HCT116 (cell line): ENCODE measurements around the gene GNAS-AS1. TPM values are rescaled to one million over a fixed set of nuclear protein-coding genes. Genes with fewer than 3 reads are reported as not detected.

Experiments used
- ATAC-seq: fragments of 200-7000 bp; cut with Tn5 transposase; 2 replicates; pipeline ENCODE4 v1.9.1; 2020; ENCODE audit warnings: mild to moderate bottlenecking, moderate library complexity
- BruUV-seq: library from RNA; stranded (reverse); fragments of 400-500 nt; replicated peaks from 2 replicates; lab custom pipeline; 2021; lab: Mats Ljungman, UMichigan
- CTCF ChIA-PET: fragments of 300-600 bp; sonication (Branson Sonifier 250); formaldehyde crosslinking; loops from one replicate; lab custom pipeline; 2021; ENCODE audit warnings: antibody characterized with exemption; lab: Charles Lee
- POLR2A ChIA-PET: fragments of 300-600, 350-600 bp; sonication (Branson Sonifier 250); formaldehyde crosslinking; loops from one replicate; lab custom pipeline; 2021; ENCODE audit warnings: antibody characterized with exemption; lab: Charles Lee
- RAD21 ChIA-PET, 2 experiments: fragments of 300-600 bp; sonication (Branson Sonifier 250); formaldehyde crosslinking; loops; one replicate each; lab custom pipeline; 2023; ENCODE audit warnings: low total read pairs in 2 of 2; ENCODE audit not compliant: uncharacterized antibody in 2 of 2, unreplicated experiment in 2 of 2, low non-redundant PET in 1 of 2; lab: Charles Lee
- DNase-seq: peaks from one replicate; pipeline ENCODE4 v3.0.0-alpha.2; 2010; ENCODE audit warnings: low read depth, low spot score
- H2AFZ ChIP-seq: fragments of 200-600 bp; shearing (Covaris generic), sonication (generic); 2 replicates; pipeline ENCODE4 v1.6.1; 2017; ENCODE audit warnings: low read depth, mixed run types, mixed read lengths, antibody characterized with exemption, low read length; ENCODE audit not compliant: poor library complexity, severe bottlenecking
- H3K27ac ChIP-seq: 2 replicates; pipeline ENCODE4 v1.5.1; 2012; ENCODE audit warnings: low read depth, low read length
- H3K27me3 ChIP-seq: fragments of 200-600 bp; sonication (generic); 2 replicates; pipeline ENCODE4 v1.6.1; 2016; ENCODE audit warnings: mixed run types, low read length, mixed read lengths; ENCODE audit not compliant: insufficient read depth
- H3K36me3 ChIP-seq, 2 experiments: fragments of 200-500 bp in 1 of 2; fragments of 200-600 bp in 1 of 2; sonication (Bioruptor generic) in 1 of 2; sonication (generic) in 1 of 2; 2 replicates each; pipeline versions ENCODE4 v1.5.1 to v1.6.1; 2014 to 2016; ENCODE audit warnings: low read length in 2 of 2, inconsistent platforms in 1 of 2, mixed read lengths in 1 of 2, mixed run types in 1 of 2; ENCODE audit not compliant: insufficient read depth in 2 of 2, control insufficient read depth in 1 of 2
- H3K4me1 ChIP-seq, 2 experiments: fragments of 200-600 bp in 1 of 2; sonication (generic) in 1 of 2; 2 replicates each; pipeline versions ENCODE4 v1.5.1 to v1.6.1; 2012 to 2017; ENCODE audit warnings: low read length in 2 of 2, inconsistent platforms in 1 of 2, mild to moderate bottlenecking in 1 of 2, mixed read lengths in 1 of 2, mixed run types in 1 of 2, moderate library complexity in 1 of 2; ENCODE audit not compliant: insufficient read depth in 2 of 2, control insufficient read depth in 1 of 2
- H3K4me2 ChIP-seq: fragments of 200-600 bp; sonication (generic); 2 replicates; pipeline ENCODE4 v1.6.1; 2017; ENCODE audit warnings: mixed run types, low read length, mixed read lengths
- H3K4me3 ChIP-seq, 2 experiments: fragments of 200-600 bp in 1 of 2; sonication (generic) in 1 of 2; replicated peaks in 1 of 2; 2 replicates each; pipeline ENCODE4 v1.5.1; 2011 to 2016; ENCODE audit warnings: low read length in 2 of 2, control low read depth in 1 of 2, low read depth in 1 of 2, mild to moderate bottlenecking in 1 of 2, mixed read lengths in 1 of 2, mixed run types in 1 of 2
- H3K79me2 ChIP-seq: fragments of 200-600 bp; sonication (generic); 2 replicates; pipeline ENCODE4 v1.6.1; 2017; ENCODE audit warnings: mild to moderate bottlenecking, mixed run types, low read length, moderate library complexity, mixed read lengths; ENCODE audit not compliant: insufficient read depth
- H3K9ac ChIP-seq: fragments of 200-600 bp; sonication (generic); 2 replicates; pipeline ENCODE4 v1.6.1; 2016; ENCODE audit warnings: low read length, mixed read lengths
- H3K9me2 ChIP-seq: fragments of 200-600 bp; sonication (generic), shearing (Covaris generic); 2 replicates; pipeline ENCODE4 v1.6.1; 2017; ENCODE audit warnings: mixed run types, mild to moderate bottlenecking, moderate library complexity; ENCODE audit not compliant: insufficient read depth
- H3K9me3 ChIP-seq, 2 experiments: fragments of 200-500 bp in 1 of 2; fragments of 200-600 bp in 1 of 2; sonication (Bioruptor generic) in 1 of 2; sonication (generic) in 1 of 2; 2 replicates each; pipeline ENCODE4 v1.6.1; 2014 to 2017; ENCODE audit warnings: low read length in 2 of 2, mixed read lengths in 2 of 2, inconsistent platforms in 1 of 2, low read depth in 1 of 2, mild to moderate bottlenecking in 1 of 2, mixed run types in 1 of 2, moderate library complexity in 1 of 2; ENCODE audit not compliant: control insufficient read depth in 1 of 2, insufficient read depth in 1 of 2
- H4K20me1 ChIP-seq: fragments of 200-600 bp; sonication (generic), shearing (Covaris generic); 2 replicates; pipeline ENCODE4 v1.6.1; 2017; ENCODE audit warnings: mixed run types, mild to moderate bottlenecking, moderate library complexity; ENCODE audit not compliant: insufficient read depth
- ATF3 ChIP-seq: IDR thresholded peaks from 2 replicates; pipeline ENCODE4 v1.6.1; 2012
- CBX3 ChIP-seq: IDR thresholded peaks from 2 replicates; pipeline ENCODE4 v1.6.1; 2012; ENCODE audit warnings: low read depth
- CEBPB ChIP-seq: IDR thresholded peaks from 2 replicates; pipeline ENCODE4 v1.6.1; 2012; ENCODE audit warnings: low read depth
- ELF1 ChIP-seq: IDR thresholded peaks from 2 replicates; pipeline ENCODE4 v1.6.1; 2012; ENCODE audit warnings: low read depth, borderline replicate concordance
- EZH2 ChIP-seq: fragments of 200-600 bp; sonication (generic); IDR thresholded peaks from 2 replicates; pipeline ENCODE4 v1.6.1; 2017; ENCODE audit warnings: antibody characterized with exemption, mixed run types
- FOSL1 ChIP-seq: IDR thresholded peaks from 2 replicates; pipeline ENCODE4 v1.6.1; 2012; ENCODE audit warnings: low read depth
- MAX ChIP-seq: IDR thresholded peaks from 2 replicates; pipeline ENCODE4 v1.6.1; 2012
- POLR2AphosphoS5 ChIP-seq: IDR thresholded peaks from 2 replicates; pipeline ENCODE4 v1.6.1; 2011; ENCODE audit warnings: mild to moderate bottlenecking, low read depth, low read length, moderate library complexity
- RAD21 ChIP-seq: IDR thresholded peaks from 2 replicates; pipeline ENCODE4 v1.6.1; 2012; ENCODE audit warnings: low read depth, mild to moderate bottlenecking
- SRF ChIP-seq: IDR thresholded peaks from 2 replicates; pipeline ENCODE4 v1.6.1; 2012; ENCODE audit warnings: low read depth
- YY1 ChIP-seq: IDR thresholded peaks from 2 replicates; pipeline ENCODE4 v1.6.1; 2011; ENCODE audit warnings: low read length, low read depth, moderate library complexity, mild to moderate bottlenecking; ENCODE audit not compliant: insufficient replicate concordance; ENCODE audit errors: extremely low read depth
- ZFX ChIP-seq: fragments of 450-650 bp; IDR thresholded peaks from 2 replicates; pipeline ENCODE4 v1.6.1; 2017
- ZNF274 ChIP-seq: fragments of 200-500 bp; sonication (Bioruptor generic); IDR thresholded peaks from 2 replicates; pipeline ENCODE4 v1.6.1; 2014; ENCODE audit warnings: mild to moderate bottlenecking, low read depth, low read length, inconsistent platforms
- intact Hi-C: fragments of 100-400 bp; cut with micrococcal nuclease; formaldehyde crosslinking; loops from 2 replicates; pipeline ENCODE4 v1.10.0; 2022
- total RNA-seq: library from RNA; stranded (reverse); gene quantifications from one replicate; pipeline ENCODE4 v1.2.1, GENCODE V29; 2021; ENCODE audit not compliant: unreplicated experiment
- TF ChIP-seq, protein P1 (sequence below): IDR thresholded peaks from 2 replicates; pipeline ENCODE4 v1.6.1; 2012; ENCODE audit warnings: low read depth
- TF ChIP-seq, protein P2 (sequence below), 3 experiments: fragments of 200-600 bp in 1 of 3; sonication (generic) in 1 of 3; IDR thresholded peaks in 2 of 3; conservative IDR thresholded peaks in 1 of 3; 2 replicates each; pipeline ENCODE4 v1.5.1; 2012 to 2017; ENCODE audit warnings: low read depth in 2 of 3, low read length in 2 of 3, antibody characterized with exemption in 1 of 3, borderline replicate concordance in 1 of 3, control low read depth in 1 of 3, mild to moderate bottlenecking in 1 of 3, mixed read lengths in 1 of 3, mixed run types in 1 of 3, moderate library complexity in 1 of 3; ENCODE audit not compliant: insufficient read depth in 1 of 3

GNAS-AS1 gene
- total RNA-seq, 1 experiment from 2014 or later, result not detected

DNA sequence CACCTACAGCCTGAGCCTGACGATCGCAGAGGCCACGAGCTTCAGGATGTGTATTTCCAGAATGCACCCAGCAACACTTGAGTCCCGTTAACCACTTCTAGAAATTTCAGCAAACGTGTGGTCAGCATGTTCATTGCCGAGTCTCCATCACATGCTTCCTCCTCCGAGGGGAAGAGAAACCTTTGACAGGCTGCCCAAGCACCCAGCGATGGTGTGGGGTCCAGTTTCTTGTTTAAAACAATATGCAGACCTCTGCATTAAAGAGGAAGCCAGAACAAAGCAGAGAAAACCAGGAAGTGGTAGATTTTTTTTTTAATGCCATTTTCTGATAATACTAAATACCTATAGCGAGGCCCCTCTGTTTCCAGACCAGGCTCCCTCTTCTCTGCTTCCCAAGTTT, 71.9 kb downstream of the GNAS-AS1 start:
- DNase-seq (no peak), ATAC-seq (no peak)
- Histone ChIP-seq H3K27me3 (peaks cover 71% of the 10 kb centered on the region), H3K4me3 (no peak overlapping the region), H3K4me2 (no peak overlapping the region), H4K20me1 (no peaks in the 10 kb centered on the region), H3K9me2 (no peaks in the 10 kb centered on the region), H3K9ac (no peak overlapping the region), H3K4me1 (no peaks in the 10 kb centered on the region), H3K36me3 (no peaks in the 10 kb centered on the region), H3K9me3 (no peaks in the 10 kb centered on the region), H3K79me2 (no peaks in the 10 kb centered on the region), H2AFZ (no peak overlapping the region), H3K27ac (no peak overlapping the region)
- intact Hi-C loops, result no loop called here
- BruUV-seq, result no TSS peak
- TF ChIP-seq YY1, result no peak
- no peak for TF ChIP-seq ATF3
- no peak for TF ChIP-seq CEBPB
- no peak for TF ChIP-seq EZH2
- no peak for TF ChIP-seq FOSL1
- ChIA-PET CTCF (no interaction called here), POLR2A (no interaction called here), RAD21 (no interaction called here)

- Histone ChIP-seq H3K4me3 (no peak overlapping the region), H3K27ac (no peak overlapping the region), H3K79me2 (no peaks in the 10 kb centered on the region), H3K9ac (no peak overlapping the region), H3K9me2 (no peaks in the 10 kb centered on the region), H3K9me3 (no peaks in the 10 kb centered on the region), H3K27me3 (peaks cover 60% of the 10 kb centered on the region), H3K4me2 (no peak overlapping the region), H4K20me1 (no peaks in the 10 kb centered on the region), H3K36me3 (no peaks in the 10 kb centered on the region), H3K4me1 (no peaks in the 10 kb centered on the region), H2AFZ (no peak overlapping the region)
- ATAC-seq (no peak), DNase-seq (no peak)
- intact Hi-C loops, result no loop called here
- ChIA-PET RAD21 (no interaction called here), POLR2A (no interaction called here), CTCF (no interaction called here)
- no TSS peak for BruUV-seq
- TF ChIP-seq YY1, result no peak
- no peak for TF ChIP-seq FOSL1
- TF ChIP-seq ATF3, result no peak
- TF ChIP-seq POLR2AphosphoS5, result no peak
- TF ChIP-seq ZFX, result no peak
- no peak for TF ChIP-seq ELF1
- no peak for TF ChIP-seq MAX
- TF ChIP-seq EZH2, result no peak
- no peak for TF ChIP-seq RAD21
- TF ChIP-seq, protein P1, sequence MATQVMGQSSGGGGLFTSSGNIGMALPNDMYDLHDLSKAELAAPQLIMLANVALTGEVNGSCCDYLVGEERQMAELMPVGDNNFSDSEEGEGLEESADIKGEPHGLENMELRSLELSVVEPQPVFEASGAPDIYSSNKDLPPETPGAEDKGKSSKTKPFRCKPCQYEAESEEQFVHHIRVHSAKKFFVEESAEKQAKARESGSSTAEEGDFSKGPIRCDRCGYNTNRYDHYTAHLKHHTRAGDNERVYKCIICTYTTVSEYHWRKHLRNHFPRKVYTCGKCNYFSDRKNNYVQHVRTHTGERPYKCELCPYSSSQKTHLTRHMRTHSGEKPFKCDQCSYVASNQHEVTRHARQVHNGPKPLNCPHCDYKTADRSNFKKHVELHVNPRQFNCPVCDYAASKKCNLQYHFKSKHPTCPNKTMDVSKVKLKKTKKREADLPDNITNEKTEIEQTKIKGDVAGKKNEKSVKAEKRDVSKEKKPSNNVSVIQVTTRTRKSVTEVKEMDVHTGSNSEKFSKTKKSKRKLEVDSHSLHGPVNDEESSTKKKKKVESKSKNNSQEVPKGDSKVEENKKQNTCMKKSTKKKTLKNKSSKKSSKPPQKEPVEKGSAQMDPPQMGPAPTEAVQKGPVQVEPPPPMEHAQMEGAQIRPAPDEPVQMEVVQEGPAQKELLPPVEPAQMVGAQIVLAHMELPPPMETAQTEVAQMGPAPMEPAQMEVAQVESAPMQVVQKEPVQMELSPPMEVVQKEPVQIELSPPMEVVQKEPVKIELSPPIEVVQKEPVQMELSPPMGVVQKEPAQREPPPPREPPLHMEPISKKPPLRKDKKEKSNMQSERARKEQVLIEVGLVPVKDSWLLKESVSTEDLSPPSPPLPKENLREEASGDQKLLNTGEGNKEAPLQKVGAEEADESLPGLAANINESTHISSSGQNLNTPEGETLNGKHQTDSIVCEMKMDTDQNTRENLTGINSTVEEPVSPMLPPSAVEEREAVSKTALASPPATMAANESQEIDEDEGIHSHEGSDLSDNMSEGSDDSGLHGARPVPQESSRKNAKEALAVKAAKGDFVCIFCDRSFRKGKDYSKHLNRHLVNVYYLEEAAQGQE, result no peak
- TF ChIP-seq SRF, result no peak
- TF ChIP-seq CBX3, result no peak
- TF ChIP-seq ZNF274, result no peak
- TF ChIP-seq, protein P2, sequence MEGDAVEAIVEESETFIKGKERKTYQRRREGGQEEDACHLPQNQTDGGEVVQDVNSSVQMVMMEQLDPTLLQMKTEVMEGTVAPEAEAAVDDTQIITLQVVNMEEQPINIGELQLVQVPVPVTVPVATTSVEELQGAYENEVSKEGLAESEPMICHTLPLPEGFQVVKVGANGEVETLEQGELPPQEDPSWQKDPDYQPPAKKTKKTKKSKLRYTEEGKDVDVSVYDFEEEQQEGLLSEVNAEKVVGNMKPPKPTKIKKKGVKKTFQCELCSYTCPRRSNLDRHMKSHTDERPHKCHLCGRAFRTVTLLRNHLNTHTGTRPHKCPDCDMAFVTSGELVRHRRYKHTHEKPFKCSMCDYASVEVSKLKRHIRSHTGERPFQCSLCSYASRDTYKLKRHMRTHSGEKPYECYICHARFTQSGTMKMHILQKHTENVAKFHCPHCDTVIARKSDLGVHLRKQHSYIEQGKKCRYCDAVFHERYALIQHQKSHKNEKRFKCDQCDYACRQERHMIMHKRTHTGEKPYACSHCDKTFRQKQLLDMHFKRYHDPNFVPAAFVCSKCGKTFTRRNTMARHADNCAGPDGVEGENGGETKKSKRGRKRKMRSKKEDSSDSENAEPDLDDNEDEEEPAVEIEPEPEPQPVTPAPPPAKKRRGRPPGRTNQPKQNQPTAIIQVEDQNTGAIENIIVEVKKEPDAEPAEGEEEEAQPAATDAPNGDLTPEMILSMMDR (IDR thresholded peaks at IDR 0.05 in 2 of 3, conservative IDR thresholded peaks at IDR 0.05 in 1 of 3; ENCODE audit: borderline replicate concordance in 1 of 3, insufficient read depth in 1 of 3, low read depth in 2 of 3, low read length in 2 of 3), result no peak
Observed at GRCh38 chr20:58777657-58778056, 73.0 kb downstream of the GNAS-AS1 start.
